Peyer's patch (tissue), 4 donors: ENCODE results near the gene RNF115.

ENCODE experiments used
- CTCF ChIP-seq, 6 experiments: fragments of 450-650 bp in 4 of 6; fragments of 200-600 bp in 2 of 6; sonication (generic) in 1 of 6; IDR thresholded peaks; one replicate each; pipeline ENCODE4 v1.5.1; 2017 to 2019; ENCODE audit warnings: antibody characterized with exemption in 6 of 6, mild to moderate bottlenecking in 3 of 6, moderate library complexity in 1 of 6
- POLR2A ChIP-seq, 2 donors: fragments of 450-650 bp; IDR thresholded peaks; one replicate each; pipeline ENCODE4 v1.5.1; 2017; ENCODE audit warnings: antibody characterized with exemption in 2 of 2, mild to moderate bottlenecking in 2 of 2, moderate library complexity in 2 of 2

GRCh38 chr1:145827966-145828365 lies 4.1 kb upstream of the RNF115 start:
- TF ChIP-seq CTCF (IDR thresholded peaks at IDR 0.05) (no peak), POLR2A (IDR thresholded peaks at IDR 0.05) (no peak)
